H1 (cell line): ENCODE data around the gene SYT14.

ENCODE experiments used
- POLR2A ChIP-seq, 2 experiments: IDR thresholded peaks; 1 replicate in 1 of 2; 2 replicates in 1 of 2; pipeline ENCODE4 v1.6.1; 2011; ENCODE audit warnings: low read depth in 2 of 2, low read length in 2 of 2, mild to moderate bottlenecking in 2 of 2; ENCODE audit errors: control extremely low read depth in 1 of 2
- TAF1 ChIP-seq: IDR thresholded peaks from 2 replicates; pipeline ENCODE4 v1.6.1; 2011; ENCODE audit warnings: mild to moderate bottlenecking, low read depth, low read length
- TF ChIP-seq, protein P1 (sequence below), 3 experiments: IDR thresholded peaks; 1 replicate in 2 of 3; 2 replicates in 1 of 3; pipeline versions ENCODE4 v1.5.1 to v1.6.1; 2011; ENCODE audit warnings: low read length in 3 of 3, mild to moderate bottlenecking in 3 of 3, inconsistent platforms in 2 of 3, low read depth in 1 of 3, moderate library complexity in 1 of 3; ENCODE audit not compliant: insufficient read depth in 1 of 3; ENCODE audit errors: control extremely low read depth in 1 of 3

DNA sequence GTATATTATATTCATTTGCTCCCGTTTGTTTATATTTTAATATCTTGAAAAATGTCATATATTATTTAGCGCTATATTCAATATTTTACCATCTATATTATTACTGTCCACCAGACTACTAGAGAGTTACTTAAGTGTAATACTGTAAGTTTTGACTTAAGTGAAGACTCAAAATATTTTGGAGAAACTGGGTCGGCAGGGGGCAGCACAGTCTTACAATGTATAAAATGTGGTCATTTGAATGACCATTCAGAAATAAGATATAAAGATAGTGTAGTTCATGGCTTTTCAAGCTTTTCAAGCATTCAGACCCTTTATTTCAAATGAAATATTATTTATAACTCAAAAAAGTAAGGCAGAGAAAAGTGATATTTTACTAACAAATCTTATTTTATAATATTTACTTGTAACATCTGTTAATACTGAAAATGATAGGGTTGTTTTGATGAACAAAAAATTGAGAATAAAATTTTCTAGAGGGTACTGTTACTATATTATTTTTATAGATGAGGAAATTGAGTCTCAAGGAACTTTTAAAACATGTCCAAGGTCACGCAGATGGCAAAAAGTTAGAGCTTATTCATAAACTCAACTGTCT is 205.5 kb downstream of the SYT14 start:
- TF ChIP-seq TAF1 (no peak), POLR2A (IDR thresholded peaks at IDR 0.05; ENCODE audit: control extremely low read depth in 1 of 2, low read depth in 2 of 2, low read length in 2 of 2) (no peak)
- TF ChIP-seq, protein P1, sequence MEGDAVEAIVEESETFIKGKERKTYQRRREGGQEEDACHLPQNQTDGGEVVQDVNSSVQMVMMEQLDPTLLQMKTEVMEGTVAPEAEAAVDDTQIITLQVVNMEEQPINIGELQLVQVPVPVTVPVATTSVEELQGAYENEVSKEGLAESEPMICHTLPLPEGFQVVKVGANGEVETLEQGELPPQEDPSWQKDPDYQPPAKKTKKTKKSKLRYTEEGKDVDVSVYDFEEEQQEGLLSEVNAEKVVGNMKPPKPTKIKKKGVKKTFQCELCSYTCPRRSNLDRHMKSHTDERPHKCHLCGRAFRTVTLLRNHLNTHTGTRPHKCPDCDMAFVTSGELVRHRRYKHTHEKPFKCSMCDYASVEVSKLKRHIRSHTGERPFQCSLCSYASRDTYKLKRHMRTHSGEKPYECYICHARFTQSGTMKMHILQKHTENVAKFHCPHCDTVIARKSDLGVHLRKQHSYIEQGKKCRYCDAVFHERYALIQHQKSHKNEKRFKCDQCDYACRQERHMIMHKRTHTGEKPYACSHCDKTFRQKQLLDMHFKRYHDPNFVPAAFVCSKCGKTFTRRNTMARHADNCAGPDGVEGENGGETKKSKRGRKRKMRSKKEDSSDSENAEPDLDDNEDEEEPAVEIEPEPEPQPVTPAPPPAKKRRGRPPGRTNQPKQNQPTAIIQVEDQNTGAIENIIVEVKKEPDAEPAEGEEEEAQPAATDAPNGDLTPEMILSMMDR (IDR thresholded peaks at IDR 0.05; ENCODE audit: control extremely low read depth in 1 of 3, insufficient read depth in 1 of 3, low read depth in 1 of 3, low read length in 3 of 3): peak in 2 of 3 experiments; percentile 38 to 42; a peak in 2 of 4 replicates
